Measurements from ENCODE around the gene SHE. TPM values are rescaled to one million over a fixed set of nuclear protein-coding genes. Genes with fewer than 3 reads are reported as not detected.

The SHE gene
- total RNA-seq, 2 experiments from 2014 or later = not detected

GRCh38 chr1:154492115-154492514 lies 10.1 kb downstream of the SHE start:
- no peak for DNase-seq (ENCODE audit: low spot score)
- Histone ChIP-seq H3K4me3 (ENCODE audit: low read depth, low read length, poor library complexity, severe bottlenecking) (no peak overlapping the region), H3K4me1 (ENCODE audit: insufficient read depth, low read length, poor library complexity, severe bottlenecking) (peaks cover 43% of the 10 kb centered on the region), H3K36me3 (ENCODE audit: insufficient read depth, low read length) (no peaks in the 10 kb centered on the region), H3K27ac (ENCODE audit: low read depth, low read length, poor library complexity, severe bottlenecking) (no peak overlapping the region), H3K4me2 (ENCODE audit: low read length) (peak overlapping the region; percentile 60; the same call in 1 of the 2 replicates), H2AFZ (ENCODE audit: low read length) (peak overlapping the region; percentile 85; the same call in 1 of the 2 replicates), H3K9me2 (ENCODE audit: insufficient read depth, low read length) (no peaks in the 10 kb centered on the region), H4K20me1 (ENCODE audit: insufficient read depth, low read length) (no peaks in the 10 kb centered on the region), H3K79me2 (ENCODE audit: insufficient read depth, low read depth, low read length) (no peaks in the 10 kb centered on the region), H3K9me3 (ENCODE audit: low read length) (no peaks in the 10 kb centered on the region)
- intact Hi-C loops (cut with micrococcal nuclease; ENCODE audit: unreplicated experiment) = no loop called here
- CTCF ChIA-PET (ENCODE audit: unreplicated experiment) = no interaction called here
- POLR2A ChIA-PET = interaction anchor here (0.5 kb wide), 1 partner anchor 117 kb away, joined by 3 read pairs; no protein-coding TSS in a partner anchor
- TF ChIP-seq EZH2phosphoT487 (IDR thresholded peaks at IDR 0.05; ENCODE audit: borderline replicate concordance, low read depth, low read length) (no peak), CTCF (conservative IDR thresholded peaks at IDR 0.05; ENCODE audit: low read length) (no peak)
- no TSS peak for BruUV-seq (replicated peaks)

GRCh38 chr1:154490317-154490716 lies 11.9 kb downstream of the SHE start:
- CTCF ChIA-PET (ENCODE audit: unreplicated experiment) = no interaction called here
- Histone ChIP-seq H3K27ac (ENCODE audit: low read depth, low read length, poor library complexity, severe bottlenecking) (no peak overlapping the region), H2AFZ (ENCODE audit: low read length) (no peak overlapping the region), H4K20me1 (ENCODE audit: insufficient read depth, low read length) (no peaks in the 10 kb centered on the region), H3K4me1 (ENCODE audit: insufficient read depth, low read length, poor library complexity, severe bottlenecking) (peaks cover 25% of the 10 kb centered on the region), H3K4me2 (ENCODE audit: low read length) (no peak overlapping the region), H3K36me3 (ENCODE audit: insufficient read depth, low read length) (no peaks in the 10 kb centered on the region), H3K79me2 (ENCODE audit: insufficient read depth, low read depth, low read length) (no peaks in the 10 kb centered on the region), H3K9me2 (ENCODE audit: insufficient read depth, low read length) (no peaks in the 10 kb centered on the region), H3K4me3 (ENCODE audit: low read depth, low read length, poor library complexity, severe bottlenecking) (no peak overlapping the region), H3K9me3 (ENCODE audit: low read length) (no peaks in the 10 kb centered on the region)
- DNase-seq (ENCODE audit: low spot score) = no peak
- BruUV-seq (replicated peaks) = no TSS peak
- intact Hi-C loops (cut with micrococcal nuclease; ENCODE audit: unreplicated experiment) = no loop called here
- TF ChIP-seq EZH2phosphoT487 (IDR thresholded peaks at IDR 0.05; ENCODE audit: borderline replicate concordance, low read depth, low read length) (no peak), CTCF (conservative IDR thresholded peaks at IDR 0.05; ENCODE audit: low read length) (no peak)
- POLR2A ChIA-PET = interaction anchor here (0.5 to 1.4 kb wide), 2 partner anchors 9 to 417 kb away, joined by 4 read pairs; no protein-coding TSS in a partner anchor

GRCh38 chr1:154489695-154490274 lies 12.4 kb downstream of the SHE start:
- TF ChIP-seq EZH2phosphoT487 (IDR thresholded peaks at IDR 0.05; ENCODE audit: borderline replicate concordance, low read depth, low read length) = no peak
- no peak for TF ChIP-seq CTCF (conservative IDR thresholded peaks at IDR 0.05; ENCODE audit: low read length)
- no TSS peak for BruUV-seq (replicated peaks)
- Histone ChIP-seq H2AFZ (ENCODE audit: low read length) (no peak overlapping the region), H3K9me3 (ENCODE audit: low read length) (no peaks in the 10 kb centered on the region), H3K4me3 (ENCODE audit: low read depth, low read length, poor library complexity, severe bottlenecking) (no peak overlapping the region), H3K4me1 (ENCODE audit: insufficient read depth, low read length, poor library complexity, severe bottlenecking) (peaks cover 24% of the 10 kb centered on the region), H4K20me1 (ENCODE audit: insufficient read depth, low read length) (no peaks in the 10 kb centered on the region), H3K27ac (ENCODE audit: low read depth, low read length, poor library complexity, severe bottlenecking) (no peak overlapping the region), H3K79me2 (ENCODE audit: insufficient read depth, low read depth, low read length) (no peaks in the 10 kb centered on the region), H3K36me3 (ENCODE audit: insufficient read depth, low read length) (no peaks in the 10 kb centered on the region), H3K4me2 (ENCODE audit: low read length) (no peak overlapping the region), H3K9me2 (ENCODE audit: insufficient read depth, low read length) (no peaks in the 10 kb centered on the region)
- intact Hi-C loops (cut with micrococcal nuclease; ENCODE audit: unreplicated experiment) = no loop called here
- CTCF ChIA-PET (ENCODE audit: unreplicated experiment) = no interaction called here
- POLR2A ChIA-PET = interaction anchor here (0.5 to 1.4 kb wide), 4 partner anchors 9 to 594 kb away, joined by 4 read pairs; no protein-coding TSS in a partner anchor
- DNase-seq (ENCODE audit: low spot score) = no peak

Measured in OCI-LY7 (cell line).